Measurements from ENCODE around the gene SOX5.

DNA sequence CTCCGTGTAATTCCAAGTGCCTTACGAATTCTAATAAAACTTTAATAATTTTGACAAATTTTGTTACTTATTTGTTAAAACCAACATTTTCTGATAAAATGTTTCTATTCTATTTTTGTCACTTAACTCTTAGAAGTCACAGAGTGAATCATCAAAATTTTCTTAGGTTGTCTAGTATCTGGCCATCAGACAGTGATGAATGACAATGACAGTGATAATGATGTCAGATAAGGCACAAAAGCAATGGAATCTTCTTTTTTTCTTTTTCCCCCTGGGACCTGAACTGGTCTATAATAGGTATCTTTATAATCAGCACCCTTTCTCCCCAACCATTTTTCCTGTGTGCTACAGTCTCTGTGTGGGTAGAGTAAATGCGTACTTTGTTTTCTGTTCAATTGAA, 407.3 kb downstream of the SOX5 start:
- no peak for TF ChIP-seq POLR2AphosphoS5 (IDR thresholded peaks at IDR 0.05; ENCODE audit: low read depth, low read length)
- TF ChIP-seq POLR2A (IDR thresholded peaks at IDR 0.05; ENCODE audit: low read depth, low read length) = no peak
